GM12878 (cell line): Measurements from ENCODE around the gene GNB2. TPM values are rescaled to one million over a fixed set of nuclear protein-coding genes. Genes with fewer than 3 reads are reported as not detected.

Experiments
- ATAC-seq: fragments of 200-7000 bp; cut with Tn5 transposase; 3 replicates; pipeline ENCODE4 v1.9.1; 2020; ENCODE audit warnings: mild to moderate bottlenecking, moderate library complexity
- BruUV-seq: library from RNA; stranded (reverse); fragments of 400-500 nt; replicated peaks from 2 replicates; lab custom pipeline; 2021; lab: Mats Ljungman, UMichigan
- CTCF ChIA-PET: fragments of 300-600 bp; sonication (Branson Sonifier 250); formaldehyde crosslinking; extraction: SDS; loops from one replicate; lab custom pipeline; 2021; ENCODE audit warnings: inconsistent platforms; lab: Yijun Ruan, JAX
- POLR2A ChIA-PET: fragments of 350-600 bp; formaldehyde crosslinking; extraction: SDS; loops from one replicate; lab custom pipeline; 2021; ENCODE audit warnings: inconsistent platforms; lab: Charles Lee
- RAD21 ChIA-PET: fragments of 300-600 bp; sonication (Branson Sonifier 250); formaldehyde crosslinking; loops from one replicate; lab custom pipeline; 2023; ENCODE audit warnings: antibody characterized with exemption; ENCODE audit not compliant: unreplicated experiment; lab: Charles Lee
- SMC1A ChIA-PET: fragments of 300-600 bp; sonication (Branson Sonifier 250); formaldehyde crosslinking; loops from one replicate; lab custom pipeline; 2023; ENCODE audit not compliant: unreplicated experiment, uncharacterized antibody; lab: Charles Lee
- DNase-seq: peaks from one replicate; pipeline ENCODE4 v3.0.0-alpha.2; 2011; ENCODE audit warnings: low read depth, low spot score
- FAIRE-seq: peaks from 3 replicates; lab custom pipeline; 2011; peaks lifted over from hg19 to GRCh38; lab: Jason Lieb, UNC
- H2AFZ ChIP-seq: 2 replicates; pipeline ENCODE4 v1.6.0; 2011; ENCODE audit warnings: low read depth, low read length, control low read depth; ENCODE audit not compliant: control insufficient read depth
- H3K27ac ChIP-seq: 2 replicates; pipeline ENCODE4 v1.5.1; 2011; ENCODE audit warnings: control low read depth; ENCODE audit not compliant: control insufficient read depth, insufficient read depth
- H3K27me3 ChIP-seq, 2 experiments: replicated peaks in 1 of 2; 2 replicates each; pipeline versions ENCODE4 v1.6.0 to v1.6.1; 2011; ENCODE audit warnings: low read length in 1 of 2; ENCODE audit not compliant: control insufficient read depth in 2 of 2, insufficient read depth in 2 of 2
- H3K36me3 ChIP-seq, 2 experiments: 2 replicates each; pipeline ENCODE4 v1.5.1; 2011; ENCODE audit warnings: low read length in 1 of 2; ENCODE audit not compliant: control insufficient read depth in 2 of 2, insufficient read depth in 2 of 2
- H3K4me1 ChIP-seq: 2 replicates; pipeline ENCODE4 v1.6.1; 2011; ENCODE audit warnings: mild to moderate bottlenecking, low read length, moderate library complexity, mixed read lengths; ENCODE audit not compliant: control insufficient read depth, insufficient read depth
- H3K4me2 ChIP-seq: 2 replicates; pipeline ENCODE4 v1.6.0; 2011; ENCODE audit warnings: control low read depth; ENCODE audit not compliant: control insufficient read depth, insufficient read depth
- H3K4me3 ChIP-seq: fragments of 200-600 bp; sonication (generic); 2 replicates; pipeline ENCODE4 v1.5.1; 2016
- H3K79me2 ChIP-seq: 2 replicates; pipeline ENCODE4 v1.6.0; 2011; ENCODE audit warnings: low read length; ENCODE audit not compliant: control insufficient read depth, insufficient read depth
- H3K9ac ChIP-seq: 2 replicates; pipeline ENCODE4 v1.8.0; 2011; ENCODE audit warnings: low read length, control low read depth, mixed read lengths; ENCODE audit not compliant: control insufficient read depth, insufficient read depth
- H3K9me3 ChIP-seq: replicated peaks from 3 replicates; pipeline ENCODE4 v1.5.1; 2011; ENCODE audit warnings: mild to moderate bottlenecking, low read length; ENCODE audit not compliant: control insufficient read depth, insufficient read depth
- H4K20me1 ChIP-seq: 2 replicates; pipeline ENCODE4 v1.6.0; 2011; ENCODE audit not compliant: control insufficient read depth, insufficient read depth
- BHLHE40 ChIP-seq, 2 experiments: fragments of 450-650 bp in 1 of 2; IDR thresholded peaks; 2 replicates each; pipeline ENCODE4 v1.6.1; 2011 to 2017; ENCODE audit warnings: low read depth in 2 of 2, borderline replicate concordance in 1 of 2, improper control_type of control experiment in 1 of 2, low read length in 1 of 2, mild to moderate bottlenecking in 1 of 2
- CREB1 ChIP-seq: IDR thresholded peaks from 2 replicates; pipeline ENCODE4 v1.6.1; 2012; ENCODE audit warnings: low read depth, mild to moderate bottlenecking, inconsistent platforms
- CREM ChIP-seq: IDR thresholded peaks from 2 replicates; pipeline ENCODE4 v1.6.1; 2014; ENCODE audit warnings: antibody characterized with exemption, low read depth
- EGR1 ChIP-seq, 2 experiments: IDR thresholded peaks; 1 replicate in 1 of 2; 2 replicates in 1 of 2; pipeline ENCODE4 v1.6.1; 2011 to 2012; ENCODE audit warnings: low read depth in 2 of 2, low read length in 2 of 2, borderline replicate concordance in 1 of 2, mild to moderate bottlenecking in 1 of 2, moderate library complexity in 1 of 2
- MTA3 ChIP-seq: IDR thresholded peaks from 2 replicates; pipeline ENCODE4 v1.6.1; 2012; ENCODE audit warnings: low read length, inconsistent platforms, borderline replicate concordance
- POLR2A ChIP-seq: IDR thresholded peaks from 2 replicates; pipeline ENCODE4 v1.6.1; 2011; ENCODE audit warnings: low read depth, mild to moderate bottlenecking, low read length
- POU2F2 ChIP-seq: IDR thresholded peaks from 3 replicates; pipeline ENCODE4 v1.6.1; 2011; ENCODE audit warnings: low read depth, mild to moderate bottlenecking, low read length, borderline replicate concordance
- TAF1 ChIP-seq: IDR thresholded peaks from 2 replicates; pipeline ENCODE4 v1.6.1; 2011; ENCODE audit warnings: mild to moderate bottlenecking, low read depth, low read length, borderline replicate concordance
- TARDBP ChIP-seq: IDR thresholded peaks from 2 replicates; pipeline ENCODE4 v1.6.1; 2016; ENCODE audit warnings: borderline replicate concordance
- WGBS: methylation state at CpG from one replicate; pipeline ENCODE4 v1.1.6; 2016; ENCODE audit warnings: low lambda C conversion rate; ENCODE audit not compliant: insufficient replicate concordance, insufficient coverage; ENCODE audit errors: missing lambda C conversion rate; 5-methylcytosine and 5-hydroxymethylcytosine counted together
- in situ Hi-C: fragments of 300-500 bp; cut with MboI; formaldehyde crosslinking; loops from 9 replicates; pipeline ENCODE4 v1.14.3; 2018; ENCODE audit warnings: mixed read lengths
- intact Hi-C: fragments of 100-400 bp; cut with micrococcal nuclease; formaldehyde crosslinking; loops from one replicate; pipeline ENCODE4 v1.14.2; 2022; ENCODE audit not compliant: unreplicated experiment
- polyA plus RNA-seq, 11 experiments: library from polyadenylated mRNA; depleted of rRNA in 4 of 11; unstranded in 6 of 11; stranded (reverse) in 5 of 11; fragments of >200 nt; fragmentation: Nextera tagmentation in 4 of 11; fragmentation: Illumina TruSeq in 1 of 11; extraction: Ambion mirVana in 4 of 11; extraction: Trizol in 1 of 11; gene quantifications; 1 replicate in 1 of 11; 2 replicates in 10 of 11; pipeline versions ENCODE4 v1.2.1 to v1.2.3, GENCODE V29; 2011 to 2016; ENCODE audit warnings: inconsistent platforms in 2 of 11, missing spikeins in 2 of 11, low read depth in 1 of 11
- total RNA-seq, 4 experiments: library from RNA; depleted of rRNA in 3 of 4; stranded (reverse); fragments of >200 nt in 3 of 4; fragmentation: Illumina TruSeq in 1 of 4; extraction: Trizol in 1 of 4; gene quantifications; 2 replicates each; pipeline versions ENCODE4 v1.2.1 to v1.2.3, GENCODE V29; 2013 to 2021

The GNB2 gene
- total and polyA plus RNA-seq, 10 of the 15 experiments (the other 5 are each of a cell fraction or from before 2014, with no cell fraction given), result 0.35 to 175 (median 59.7) TPM

GRCh38 chr7:100626530-100627237 lies 46.9 kb upstream of the GNB2 start:
- Histone ChIP-seq H3K27me3 (no peaks in the 10 kb centered on the region; a peak in 1 of 4 replicates), H3K79me2 (no peaks in the 10 kb centered on the region), H4K20me1 (no peaks in the 10 kb centered on the region), H3K4me1 (peaks cover 7% of the 10 kb centered on the region), H3K9ac (peak overlapping the region; percentile 54; the same call in 1 of the 2 replicates), H3K4me2 (peak overlapping the region; percentile 48), H3K9me3 (no peaks in the 10 kb centered on the region), H2AFZ (peak overlapping the region; percentile 81), H3K27ac (peak overlapping the region; percentile 55; the same call in 1 of the 2 replicates), H3K4me3 (peak overlapping the region; percentile 74), H3K36me3 (no peaks in the 10 kb centered on the region)
- ChIA-PET CTCF (interaction anchor here (0.9 kb wide), 1 partner anchor 79 kb away, joined by 4 read pairs; the partner anchor contains the start of gene POP7), POLR2A (no interaction called here), RAD21 (no interaction called here), SMC1A (interaction anchor here (2.1 kb wide), 1 partner anchor 14 kb away, joined by 6 read pairs; the partner anchor contains the start of gene MOSPD3)
- intact Hi-C loops, result no loop called here
- DNase-seq (peak; percentile 32), FAIRE-seq (peak; percentile 78), ATAC-seq (peak; percentile 98)
- TF ChIP-seq BHLHE40 (IDR thresholded peaks at IDR 0.05; ENCODE audit: borderline replicate concordance in 1 of 2, low read depth in 2 of 2, low read length in 1 of 2), result peak in 1 of 2 experiments; percentile 9; a peak in 1 of 4 replicates
- peak; percentile 68; the same call in 2 of the 3 replicates for TF ChIP-seq POU2F2
- TF ChIP-seq CREB1, result peak; percentile 59
- peak; percentile 80 for TF ChIP-seq POLR2A
- no peak for TF ChIP-seq TARDBP
- TF ChIP-seq CREM, result 0 out of 2 replicates have a peak, but pooled peaks have one; percentile 21
- peak; percentile 64; the same call in 1 of the 2 replicates for TF ChIP-seq TAF1
- TF ChIP-seq MTA3, result no peak
- peak in 1 of 2 experiments; percentile 76; a peak in 2 of 3 replicates for TF ChIP-seq EGR1 (IDR thresholded peaks at IDR 0.05; ENCODE audit: borderline replicate concordance in 1 of 2, low read depth in 2 of 2, low read length in 2 of 2)
- WGBS, result 5% methylated on average over 18 of the region's 37 CpGs
- in situ Hi-C loops, result no loop called here
- BruUV-seq, result no TSS peak
